ENCODE data around the gene OGFOD1.

GRCh38 chr16:56506941-56507340, 55.6 kb downstream of the OGFOD1 start:
- TF ChIP-seq POLR2AphosphoS5 (IDR thresholded peaks at IDR 0.05; ENCODE audit: low read depth, low read length) (no peak), TAF1 (IDR thresholded peaks at IDR 0.05; ENCODE audit: borderline replicate concordance, insufficient read depth, low read length) (no peak), REST (IDR thresholded peaks at IDR 0.05; ENCODE audit: insufficient read depth in 1 of 2, low read depth in 2 of 2, low read length in 2 of 2) (no peak), FOXP2 (optimal IDR thresholded peaks at IDR 0.05; ENCODE audit: borderline replicate concordance, extremely low read depth, extremely low read length, insufficient read depth) (no peak), SIN3A (IDR thresholded peaks at IDR 0.05; ENCODE audit: borderline replicate concordance, insufficient read depth, low read length) (no peak)

All from PFSK-1 (cell line).